Medulla oblongata (tissue), 1 donor: ENCODE data around the gene OPRM1.

Experiments
- DNase-seq: peaks from one replicate; pipeline ENCODE4 v3.0.0-alpha.2; 2015; ENCODE audit errors: extremely low spot score

Gene OPRM1

GRCh38 chr6:154080461-154081189 is 41.6 kb downstream of the OPRM1 start:
- DNase-seq = no peak

DNA sequence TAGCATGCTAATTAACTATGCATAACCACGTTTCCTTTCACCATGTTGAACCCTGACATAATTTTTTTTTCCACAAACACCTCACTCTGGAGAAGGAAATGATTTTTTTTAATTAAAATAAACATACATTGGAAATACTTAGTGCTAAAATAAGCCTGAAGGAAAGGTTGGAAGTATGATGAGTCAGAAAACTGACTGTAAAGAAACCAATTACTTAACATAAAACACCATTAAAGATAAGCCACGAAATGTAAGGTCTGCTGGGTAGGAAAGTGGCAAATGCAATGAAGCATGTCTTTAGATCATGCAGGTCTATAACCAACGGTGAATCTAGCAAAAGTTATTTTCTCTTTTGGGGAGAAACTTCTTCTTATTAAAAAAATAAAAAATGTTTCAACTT is 47.5 kb downstream of the OPRM1 start:
- DNase-seq = no peak

- DNase-seq = no peak
Observed at GRCh38 chr6:154092326-154092962, 53.4 kb downstream of the OPRM1 start.

DNA sequence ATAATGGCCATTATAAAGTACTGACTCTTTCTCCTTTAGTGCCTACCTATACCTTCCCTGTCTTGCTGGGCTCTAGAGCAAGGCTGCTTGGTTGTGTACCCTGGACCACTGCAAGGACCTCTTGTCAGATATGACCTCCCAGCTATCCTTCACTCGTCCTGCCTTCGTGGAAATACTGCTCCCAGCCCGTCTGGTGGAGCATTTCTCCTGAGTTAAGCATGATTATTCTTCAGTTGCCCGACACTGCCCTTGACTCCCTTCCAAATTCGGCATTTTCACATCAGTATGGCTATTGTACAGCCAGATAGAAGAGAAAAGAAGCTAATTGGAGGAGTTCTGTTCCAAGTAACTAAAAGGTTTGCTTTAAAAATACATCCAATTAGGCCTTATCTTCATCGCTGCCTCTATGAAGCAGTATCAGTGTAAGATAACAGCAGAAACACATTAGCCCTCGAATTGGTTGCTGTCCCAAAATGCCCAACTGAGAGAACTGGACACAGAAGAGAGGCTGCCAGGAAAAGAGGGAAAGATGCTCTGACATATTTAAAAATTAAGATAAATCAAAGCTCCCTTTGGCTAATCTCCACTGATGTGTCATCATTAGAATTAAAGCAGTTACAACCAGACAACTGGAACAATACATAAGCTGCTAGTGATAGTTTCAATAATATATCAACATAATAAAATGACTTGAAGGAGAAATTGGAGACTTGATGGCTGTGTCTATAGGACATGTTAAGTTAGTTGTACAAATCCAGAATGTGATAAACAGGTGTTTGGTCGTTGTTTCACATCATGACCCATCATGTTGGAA is 54.4 kb downstream of the OPRM1 start:
- DNase-seq = no peak

DNA sequence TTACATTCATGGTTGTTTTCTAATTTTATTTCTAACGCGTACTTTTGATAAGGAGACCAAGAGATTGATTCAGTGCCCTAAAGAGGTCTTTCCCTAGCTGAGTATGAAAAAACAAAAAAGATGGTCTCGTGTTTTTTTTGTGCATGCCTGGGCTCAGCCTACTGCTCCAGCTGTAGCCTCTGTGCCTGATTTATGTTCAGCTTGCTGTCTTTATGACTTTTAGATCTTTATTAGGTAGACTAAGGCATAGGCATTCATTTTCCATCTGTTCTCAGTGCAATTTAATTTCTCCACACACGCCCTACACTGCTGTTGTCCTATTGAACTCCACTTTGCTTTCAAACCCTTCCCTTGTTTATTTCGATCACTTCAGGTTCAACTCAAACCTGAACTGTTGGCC is 56.5 kb downstream of the OPRM1 start:
- no peak for DNase-seq

DNA sequence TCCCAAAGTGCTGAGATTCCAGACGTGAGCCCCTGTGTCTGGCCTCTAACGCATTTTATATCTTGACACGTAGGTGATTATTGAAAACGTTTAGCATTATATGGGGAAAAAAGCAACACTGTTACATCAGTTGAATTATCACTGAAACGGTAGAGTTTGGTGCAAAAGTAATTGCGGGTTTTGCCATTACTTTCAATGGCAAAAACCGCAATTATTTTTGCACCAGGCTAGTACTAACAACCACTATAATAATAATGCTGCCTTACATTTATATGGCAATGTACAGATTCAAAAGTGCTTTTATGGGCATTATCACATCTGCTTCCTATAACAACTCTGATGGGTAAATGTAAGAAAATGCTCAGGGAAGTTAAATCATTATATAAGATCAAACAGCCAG is 57.3 kb downstream of the OPRM1 start:
- no peak for DNase-seq

- no peak for DNase-seq
Observed at GRCh38 chr6:154096834-154097233, 57.8 kb downstream of the OPRM1 start.

DNA sequence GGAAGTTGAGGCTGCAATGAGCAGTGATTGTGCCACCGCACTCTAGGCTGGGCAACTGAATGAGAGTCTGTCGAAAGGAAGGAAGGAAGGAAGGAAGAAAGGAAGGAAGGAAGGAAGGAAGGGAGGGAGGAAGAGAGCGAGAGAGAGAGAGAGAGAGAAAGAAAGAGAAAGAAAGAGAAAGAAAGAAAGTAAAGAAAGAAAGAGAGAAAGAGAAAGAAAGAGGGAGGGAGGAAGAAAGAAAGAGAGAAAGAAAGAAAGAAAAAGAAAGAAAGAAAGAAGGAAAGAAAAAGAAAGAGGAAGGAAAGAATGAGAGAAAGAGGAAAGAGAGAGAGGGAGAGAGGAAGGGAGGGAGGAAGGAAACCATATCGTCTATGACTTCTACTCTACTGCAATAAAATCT is 60.2 kb downstream of the OPRM1 start:
- DNase-seq = no peak

DNA sequence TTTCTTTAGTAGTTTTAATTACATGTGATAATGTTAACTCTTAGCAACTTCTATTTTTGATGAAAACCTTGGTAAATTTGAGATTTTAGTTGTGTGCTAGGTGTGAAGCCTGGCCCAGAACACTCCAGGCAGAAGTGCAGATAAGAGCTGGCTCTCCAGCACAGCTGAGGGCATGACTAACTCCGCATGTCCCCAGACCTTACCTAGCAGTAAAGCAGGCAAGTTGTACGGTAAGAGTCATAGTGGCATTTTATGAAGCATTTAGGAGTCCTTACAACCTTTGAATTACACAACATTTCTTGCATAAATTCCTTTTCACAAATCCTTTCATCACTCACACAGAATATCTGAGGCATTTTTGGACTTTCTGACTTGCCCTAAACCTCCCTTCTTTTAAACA is 67.2 kb downstream of the OPRM1 start:
- DNase-seq = no peak

GRCh38 chr6:154111025-154111424 is 72.0 kb downstream of the OPRM1 start:
- DNase-seq = no peak

- no peak for DNase-seq
Observed at GRCh38 chr6:154112181-154112809, 73.3 kb downstream of the OPRM1 start.

DNA sequence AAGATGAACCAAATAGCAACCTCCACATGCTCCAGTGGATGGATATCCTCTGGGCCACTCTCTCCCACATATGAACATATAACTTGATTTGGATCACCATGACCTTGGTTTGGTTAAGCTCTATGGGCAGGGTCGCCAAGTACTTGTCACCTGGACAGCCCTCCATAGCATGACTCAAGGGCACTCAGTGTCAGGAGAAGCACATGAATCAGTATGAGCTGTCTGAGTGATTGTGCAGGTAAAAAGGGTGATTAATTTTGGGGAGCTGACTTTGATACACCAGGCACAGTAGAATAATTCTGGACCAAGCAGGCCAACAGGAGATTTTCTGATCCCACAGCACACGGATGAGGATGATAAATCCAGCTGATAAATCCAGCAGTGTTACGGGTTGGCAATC is 74.4 kb downstream of the OPRM1 start:
- DNase-seq = no peak

DNA sequence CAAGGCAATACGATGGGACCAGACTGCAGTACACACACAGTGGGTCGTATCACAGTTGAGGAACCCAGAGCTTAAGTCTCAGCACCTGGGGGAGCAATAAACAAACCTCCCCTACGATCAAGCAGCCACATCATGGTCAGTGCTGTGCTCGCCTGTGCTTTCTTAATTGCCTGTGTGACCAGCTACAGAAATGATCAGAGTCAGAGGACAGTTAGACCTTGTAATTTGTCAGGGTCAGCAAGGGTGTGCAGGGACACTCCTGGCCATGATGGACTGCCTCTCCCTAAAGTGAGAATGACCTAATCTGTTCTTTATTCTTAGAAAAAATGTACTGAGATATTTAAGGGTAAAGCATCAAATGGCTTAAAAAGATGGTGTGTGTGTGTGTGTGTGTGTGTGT is 78.4 kb downstream of the OPRM1 start:
- DNase-seq = no peak

DNA sequence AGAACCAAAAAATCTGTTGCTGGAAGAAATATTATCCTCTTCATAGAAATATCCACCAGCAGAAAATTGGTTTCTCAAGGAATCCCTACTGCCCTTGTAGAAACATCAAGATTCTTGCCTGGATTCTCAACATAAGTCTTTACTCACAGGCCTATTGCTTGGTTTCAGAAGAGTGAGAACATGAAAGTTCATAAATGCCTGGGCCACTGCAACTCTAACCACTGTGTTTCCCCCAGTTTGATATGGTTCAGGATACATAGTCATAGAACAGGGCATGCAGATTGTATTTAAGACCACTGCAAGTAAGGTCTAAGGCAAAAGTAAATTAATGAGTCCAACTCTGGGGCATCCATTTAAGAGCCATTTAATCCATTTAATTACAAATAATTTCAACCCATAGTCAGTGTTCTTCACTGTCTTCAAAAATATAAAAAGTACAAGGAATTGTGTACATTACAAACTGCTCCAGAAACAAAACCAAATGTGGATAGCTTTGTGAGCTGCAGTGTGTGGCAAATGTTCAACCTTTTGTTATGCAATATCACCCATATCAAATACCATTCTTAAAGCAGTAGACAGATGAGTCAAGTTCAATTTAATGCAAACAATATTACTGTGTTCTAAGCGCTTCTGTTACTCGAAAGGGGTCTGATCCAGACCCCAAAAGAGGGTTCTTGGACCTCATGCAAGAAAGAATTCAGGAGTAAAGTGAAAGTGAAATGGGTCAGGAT is 83.3 kb downstream of the OPRM1 start:
- no peak for DNase-seq

- no peak for DNase-seq
Observed at GRCh38 chr6:154123155-154123956, 84.3 kb downstream of the OPRM1 start.

DNA sequence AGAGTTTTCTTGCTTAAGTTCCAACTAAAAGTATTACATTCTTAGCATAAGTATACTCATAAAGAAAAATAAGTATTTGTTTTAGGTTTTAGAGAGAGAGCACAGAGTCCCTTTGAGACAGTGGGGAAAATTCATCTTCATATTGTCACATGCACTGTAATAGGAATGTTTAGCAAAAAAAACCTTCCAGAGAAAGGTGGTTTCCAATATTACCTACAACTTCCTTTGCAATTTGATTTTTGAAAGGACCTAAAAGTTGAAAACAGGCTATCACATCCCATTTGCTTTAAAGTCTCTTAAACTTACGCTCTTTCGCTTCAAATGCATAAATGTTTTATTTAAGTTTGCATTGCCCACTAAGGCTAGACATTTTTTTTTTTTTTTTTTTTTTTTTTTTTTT is 86.4 kb downstream of the OPRM1 start:
- no peak for DNase-seq

DNA sequence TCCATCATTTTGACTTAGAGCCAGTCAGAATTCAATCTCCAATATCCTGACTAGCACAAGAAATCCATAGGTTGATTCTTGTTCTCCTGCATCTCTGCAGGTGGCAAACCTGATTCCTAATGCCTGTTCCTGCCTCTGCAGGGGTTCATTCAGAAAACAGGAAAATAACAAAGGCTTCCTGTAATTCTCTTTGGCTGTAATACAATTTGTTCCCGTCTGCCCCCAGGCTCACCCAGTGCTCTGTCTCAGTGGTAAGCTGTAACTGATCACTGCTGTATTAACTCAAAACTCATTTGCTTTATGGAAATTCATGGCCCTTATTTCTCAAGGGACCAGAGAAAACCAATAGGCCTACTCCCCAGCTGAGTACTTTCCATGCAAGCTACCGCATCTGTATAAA is 88.6 kb downstream of the OPRM1 start:
- DNase-seq = no peak

DNA sequence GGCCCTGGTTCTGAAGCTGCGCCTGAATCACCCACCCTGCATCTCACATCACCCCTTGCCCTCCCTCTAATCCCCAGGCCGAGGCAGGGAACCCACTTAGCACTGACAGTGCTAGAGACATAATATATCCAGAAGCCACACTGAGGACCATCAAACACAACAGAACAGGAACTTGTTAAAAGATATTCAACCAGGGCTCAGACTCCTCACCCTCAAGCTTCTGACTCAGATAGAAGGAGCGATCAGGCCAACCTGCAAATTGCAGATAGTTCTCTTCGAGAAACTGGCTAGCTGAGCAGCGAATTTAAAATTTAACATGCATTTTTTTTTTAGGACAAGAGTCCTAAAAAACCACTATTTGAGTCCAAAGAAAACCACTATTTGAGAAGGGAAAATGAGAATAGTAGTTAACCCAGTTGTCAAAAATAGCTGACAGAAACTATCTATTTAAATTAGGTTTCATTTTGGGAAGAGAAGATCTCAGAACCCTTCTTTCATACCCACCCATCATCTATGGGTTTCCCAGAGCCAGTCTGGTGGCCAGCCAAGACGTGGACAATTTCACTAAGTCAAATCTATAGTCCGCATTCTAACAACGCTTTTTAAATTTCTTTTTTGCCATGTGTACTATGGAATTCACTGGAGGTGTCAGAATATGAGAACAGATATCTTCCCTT is 95.6 kb downstream of the OPRM1 start:
- DNase-seq = no peak

DNA sequence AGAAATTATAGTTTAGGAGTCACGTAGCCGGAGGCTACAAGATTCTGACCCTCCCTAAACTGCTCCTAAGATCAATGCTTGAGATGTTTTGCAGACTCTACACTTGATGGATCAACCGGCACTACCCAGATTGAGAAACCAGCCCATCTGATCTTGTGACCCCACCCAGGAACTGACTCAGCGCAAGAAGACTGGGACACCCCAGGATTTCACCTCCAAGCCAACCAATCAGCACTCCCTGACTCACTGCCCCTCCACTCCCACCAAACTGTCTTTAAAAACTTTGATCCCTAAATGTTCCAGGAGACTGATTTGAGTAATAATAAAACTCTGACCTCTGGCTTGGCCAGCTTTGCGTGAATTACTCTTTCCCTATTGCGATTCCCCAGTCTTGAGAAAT is 99.8 kb downstream of the OPRM1 start:
- DNase-seq = no peak

- peak; percentile 76 for DNase-seq
Observed at GRCh38 chr6:154139892-154140291, 100.9 kb downstream of the OPRM1 start.
